ENCODE data around the gene RAB4B. TPM values are rescaled to one million over a fixed set of nuclear protein-coding genes. Genes with fewer than 3 reads are reported as not detected.
A peak's percentile ranks its signal among the peaks of the same experiment; 100 is the strongest.

RAB4B gene
- total RNA-seq, 4 donors from 2014 or later, result 12.4 to 20.7 (median 17.0) TPM

GRCh38 chr19:40800997-40801377 is 22.9 kb downstream of the RAB4B start:
- no CpG with 5 or more reads among the region's 27 CpGs for WGBS
- no peak overlapping the region for H3K27ac ChIP-seq
- peak overlapping the region; percentile 97 for H3K4me3 ChIP-seq
- no peak for DNase-seq (ENCODE audit: low spot score in 2 of 2)
- peaks cover 8% of the 10 kb centered on the region for H3K36me3 ChIP-seq
- H3K27me3 ChIP-seq, result no peaks in the 10 kb centered on the region
- peaks cover 71% of the 10 kb centered on the region for H3K4me1 ChIP-seq
- no peaks in the 10 kb centered on the region for H3K9me3 ChIP-seq
- TF ChIP-seq POLR2A (IDR thresholded peaks at IDR 0.05), result no peak
- no peak for TF ChIP-seq POLR2AphosphoS5 (IDR thresholded peaks at IDR 0.05)
- no peak for TF ChIP-seq EP300 (IDR thresholded peaks at IDR 0.05)
- no peak for TF ChIP-seq CTCF (IDR thresholded peaks at IDR 0.05)

GRCh38 chr19:40801426-40802299 is 23.6 kb downstream of the RAB4B start:
- TF ChIP-seq EP300 (IDR thresholded peaks at IDR 0.05), result no peak
- no peak for TF ChIP-seq POLR2AphosphoS5 (IDR thresholded peaks at IDR 0.05)
- TF ChIP-seq POLR2A (IDR thresholded peaks at IDR 0.05), result no peak
- no peak for TF ChIP-seq CTCF (IDR thresholded peaks at IDR 0.05)
- peaks cover 8% of the 10 kb centered on the region for H3K36me3 ChIP-seq
- WGBS, result 50% methylated on average over 13 of the region's 13 CpGs
- no peaks in the 10 kb centered on the region for H3K27me3 ChIP-seq
- no peaks in the 10 kb centered on the region for H3K9me3 ChIP-seq
- peak overlapping the region; percentile 97 for H3K4me3 ChIP-seq
- DNase-seq (ENCODE audit: low spot score in 2 of 2), result no peak
- peak overlapping the region; percentile 79 for H3K27ac ChIP-seq
- H3K4me1 ChIP-seq, result peaks cover 78% of the 10 kb centered on the region

GRCh38 chr19:40802300-40803169 is 24.5 kb downstream of the RAB4B start:
- H3K4me1 ChIP-seq, result peaks cover 84% of the 10 kb centered on the region
- peak overlapping the region; percentile 25 for H3K4me3 ChIP-seq
- H3K9me3 ChIP-seq, result no peaks in the 10 kb centered on the region
- WGBS, result 14% methylated on average over 9 of the region's 11 CpGs
- no peaks in the 10 kb centered on the region for H3K27me3 ChIP-seq
- peak in 1 of 2 donors; percentile 85 for DNase-seq (ENCODE audit: low spot score in 2 of 2)
- no peak for TF ChIP-seq POLR2AphosphoS5 (IDR thresholded peaks at IDR 0.05)
- TF ChIP-seq EP300 (IDR thresholded peaks at IDR 0.05), result no peak
- TF ChIP-seq CTCF (IDR thresholded peaks at IDR 0.05), result no peak
- no peak for TF ChIP-seq POLR2A (IDR thresholded peaks at IDR 0.05)
- H3K36me3 ChIP-seq, result peaks cover 11% of the 10 kb centered on the region
- H3K27ac ChIP-seq, result peak overlapping the region; percentile 79

GRCh38 chr19:40803170-40803856 is 25.3 kb downstream of the RAB4B start:
- DNase-seq (ENCODE audit: low spot score in 2 of 2), result no peak
- H3K9me3 ChIP-seq, result no peaks in the 10 kb centered on the region
- 47% methylated on average over 4 of the region's 9 CpGs for WGBS
- TF ChIP-seq POLR2A (IDR thresholded peaks at IDR 0.05), result no peak
- TF ChIP-seq EP300 (IDR thresholded peaks at IDR 0.05), result no peak
- TF ChIP-seq POLR2AphosphoS5 (IDR thresholded peaks at IDR 0.05), result no peak
- peaks cover 81% of the 10 kb centered on the region for H3K4me1 ChIP-seq
- peak overlapping the region; percentile 79 for H3K27ac ChIP-seq
- H3K27me3 ChIP-seq, result no peaks in the 10 kb centered on the region
- peak overlapping the region; percentile 25 for H3K4me3 ChIP-seq
- H3K36me3 ChIP-seq, result peaks cover 18% of the 10 kb centered on the region
